Measurements from ENCODE around the gene TCF7L1.

Gene TCF7L1

DNA sequence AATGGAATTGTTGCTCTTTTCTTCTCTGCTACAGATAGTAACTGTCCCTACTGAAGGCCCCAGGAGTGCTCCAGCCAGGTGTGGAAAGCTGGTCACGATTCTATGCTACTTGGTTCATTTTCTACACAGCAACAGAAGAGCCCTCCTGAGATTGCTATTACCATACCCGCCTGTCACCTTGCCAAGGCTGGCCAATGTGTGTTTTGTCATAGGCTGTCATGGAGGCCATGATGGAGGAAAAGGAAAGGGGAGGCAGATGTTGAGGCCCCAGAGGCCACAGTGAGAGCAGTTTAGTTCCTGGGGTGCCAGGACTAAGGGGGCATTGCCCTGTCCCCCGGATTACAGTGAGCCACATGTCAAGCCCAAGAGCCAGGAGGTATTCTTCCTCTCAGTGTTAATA lies 222.3 kb downstream of the TCF7L1 start:
- H2AFZ ChIP-seq = peak overlapping the region; percentile 94
- H3K36me3 ChIP-seq (ENCODE audit: control insufficient read depth, insufficient read depth, low read length) = no peaks in the 10 kb centered on the region
- H3K79me2 ChIP-seq = peaks cover 16% of the 10 kb centered on the region
- peak overlapping the region; percentile 97 for H3K4me2 ChIP-seq (ENCODE audit: low read length)
- H3K9me3 ChIP-seq (ENCODE audit: control insufficient read depth, low read length) = no peaks in the 10 kb centered on the region
- H3K9ac ChIP-seq = peak overlapping the region; percentile 30
- no peak for TF ChIP-seq CTCF (IDR thresholded peaks at IDR 0.05)
- H3K4me1 ChIP-seq = no peaks in the 10 kb centered on the region
- H3K27ac ChIP-seq = no peak overlapping the region
- H3K27me3 ChIP-seq (ENCODE audit: control insufficient read depth, insufficient read depth, low read length) = no peaks in the 10 kb centered on the region
- H3K4me3 ChIP-seq (ENCODE audit: low read depth, low read length) = peak overlapping the region; percentile 99

DNA sequence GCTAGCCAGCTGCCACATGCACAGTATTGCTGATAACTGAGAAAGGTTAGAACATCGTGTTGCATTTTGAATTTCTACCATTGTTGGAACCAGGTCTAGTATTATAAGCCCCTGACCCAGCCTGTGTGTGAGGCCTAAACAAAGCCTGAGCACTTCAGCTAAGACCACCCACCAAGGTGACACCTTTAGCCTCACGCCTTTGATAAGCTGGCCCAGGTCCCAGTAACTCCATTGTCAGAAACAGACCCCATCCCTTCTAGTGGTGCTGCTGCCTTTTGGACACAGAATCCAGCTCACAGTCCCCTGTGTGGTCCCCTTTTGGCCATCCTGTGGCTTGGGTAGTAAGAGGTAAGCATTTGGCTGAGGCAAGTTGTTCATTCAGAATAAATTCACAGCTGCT lies 223.0 kb downstream of the TCF7L1 start:
- Histone ChIP-seq H3K4me3 (ENCODE audit: low read depth, low read length) (no peak overlapping the region), H3K79me2 (peaks cover 16% of the 10 kb centered on the region), H3K9me3 (ENCODE audit: control insufficient read depth, low read length) (no peaks in the 10 kb centered on the region), H3K4me2 (ENCODE audit: low read length) (peak overlapping the region; percentile 97), H3K36me3 (ENCODE audit: control insufficient read depth, insufficient read depth, low read length) (no peaks in the 10 kb centered on the region), H3K4me1 (no peaks in the 10 kb centered on the region), H3K9ac (no peak overlapping the region), H3K27me3 (ENCODE audit: control insufficient read depth, insufficient read depth, low read length) (no peaks in the 10 kb centered on the region), H2AFZ (no peak overlapping the region), H3K27ac (no peak overlapping the region)
- TF ChIP-seq CTCF (IDR thresholded peaks at IDR 0.05) = no peak

DNA sequence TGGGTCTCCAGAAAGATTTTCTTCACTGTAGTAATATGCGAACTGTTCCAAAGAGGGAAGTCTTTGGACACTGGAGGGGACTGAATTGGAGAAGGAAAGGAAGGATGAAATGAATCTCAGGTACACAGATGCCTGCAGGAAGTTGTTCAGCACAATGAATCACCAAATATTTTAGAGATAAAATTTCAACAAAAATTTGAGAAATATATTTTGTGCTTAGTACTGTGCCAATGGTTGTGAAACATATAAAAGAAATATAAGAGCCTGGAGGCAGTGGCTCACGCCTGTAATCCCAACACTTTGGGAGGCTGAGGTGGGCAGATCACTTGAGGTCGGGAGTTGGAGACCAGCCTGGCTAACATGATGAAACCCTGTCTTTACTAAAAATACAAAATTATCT lies 224.5 kb downstream of the TCF7L1 start:
- no peaks in the 10 kb centered on the region for H3K27me3 ChIP-seq (ENCODE audit: control insufficient read depth, insufficient read depth, low read length)
- TF ChIP-seq CTCF (IDR thresholded peaks at IDR 0.05) = no peak
- no peak overlapping the region for H3K4me3 ChIP-seq (ENCODE audit: low read depth, low read length)
- no peak overlapping the region for H3K9ac ChIP-seq
- no peak overlapping the region for H3K4me2 ChIP-seq (ENCODE audit: low read length)
- no peaks in the 10 kb centered on the region for H3K36me3 ChIP-seq (ENCODE audit: control insufficient read depth, insufficient read depth, low read length)
- no peaks in the 10 kb centered on the region for H3K4me1 ChIP-seq
- peaks cover 16% of the 10 kb centered on the region for H3K79me2 ChIP-seq
- no peaks in the 10 kb centered on the region for H3K9me3 ChIP-seq (ENCODE audit: control insufficient read depth, low read length)
- no peak overlapping the region for H2AFZ ChIP-seq
- no peak overlapping the region for H3K27ac ChIP-seq

All from parathyroid adenoma (tissue), 2 donors.